GM21825 (cell line): ENCODE measurements around the gene DLGAP1.
A peak's percentile ranks its signal among the peaks of the same experiment; 100 is the strongest.
"Not testable (repeated sequence)": the region's sequence is repeated elsewhere in the genome, so short reads cannot be mapped to it uniquely, and the experiment has no call there.

Experiments
- ATAC-seq: cut with Tn5 transposase; IDR thresholded peaks from one replicate; pipeline ENCODE4 v1.9.1; 2021; ENCODE audit warnings: mild to moderate bottlenecking, moderate library complexity; ENCODE audit not compliant: unreplicated experiment

Gene DLGAP1

GRCh38 chr18:3580523-3581025 is 874.5 kb downstream of the DLGAP1 start:
- ATAC-seq = not testable (repeated sequence)

- no peak for ATAC-seq
These were observed 875.4 kb downstream of the DLGAP1 start for GRCh38 chr18:3579701-3580100.

- ATAC-seq = no peak
These were observed 876.5 kb downstream of the DLGAP1 start for GRCh38 chr18:3578621-3579020.

GRCh38 chr18:3577281-3577855 is 877.7 kb downstream of the DLGAP1 start:
- no peak for ATAC-seq

GRCh38 chr18:3572761-3573160 is 882.3 kb downstream of the DLGAP1 start:
- no peak for ATAC-seq

GRCh38 chr18:3566851-3567250 is 888.3 kb downstream of the DLGAP1 start:
- no peak for ATAC-seq

- no peak for ATAC-seq
These were observed 894.4 kb downstream of the DLGAP1 start for GRCh38 chr18:3560755-3561154.

GRCh38 chr18:3554811-3555427 is 900.2 kb downstream of the DLGAP1 start:
- ATAC-seq = no peak

GRCh38 chr18:3554091-3554601 is 901.0 kb downstream of the DLGAP1 start:
- ATAC-seq = no peak

- ATAC-seq = no peak
These were observed 902.8 kb downstream of the DLGAP1 start for GRCh38 chr18:3552305-3552704.

- ATAC-seq = no peak
These were observed 907.1 kb downstream of the DLGAP1 start for GRCh38 chr18:3547891-3548615.

- no peak for ATAC-seq
These were observed 909.0 kb downstream of the DLGAP1 start for GRCh38 chr18:3546106-3546505.

GRCh38 chr18:3544537-3544936 is 910.6 kb downstream of the DLGAP1 start:
- no peak for ATAC-seq

GRCh38 chr18:3541549-3542386 is 913.3 kb downstream of the DLGAP1 start:
- ATAC-seq = peak; percentile 90

GRCh38 chr18:3540805-3541548 is 914.1 kb downstream of the DLGAP1 start:
- no peak for ATAC-seq

- ATAC-seq = no peak
These were observed 916.0 kb downstream of the DLGAP1 start for GRCh38 chr18:3538954-3539617.

- no peak for ATAC-seq
These were observed 916.7 kb downstream of the DLGAP1 start for GRCh38 chr18:3538456-3538855.

- no peak for ATAC-seq
These were observed 924.3 kb downstream of the DLGAP1 start for GRCh38 chr18:3530807-3531206.

- ATAC-seq = no peak
These were observed 925.5 kb downstream of the DLGAP1 start for GRCh38 chr18:3529601-3530000.

GRCh38 chr18:3529077-3529476 is 926.0 kb downstream of the DLGAP1 start:
- no peak for ATAC-seq
